Choroid plexus epithelial cell (primary cell): ENCODE results near the gene ITSN1.

Source experiments
- DNase-seq: peaks from one replicate; pipeline ENCODE4 v3.0.0-alpha.2; 2010; ENCODE audit warnings: low read depth
- H3K4me3 ChIP-seq: 2 replicates; pipeline ENCODE4 v1.5.1; 2011; ENCODE audit warnings: low read depth, mild to moderate bottlenecking, control low read depth, low read length, moderate library complexity
- CTCF ChIP-seq: conservative IDR thresholded peaks from 2 replicates; pipeline ENCODE4 v1.5.1; 2011; ENCODE audit warnings: low read depth, mild to moderate bottlenecking, control low read depth, inconsistent platforms, low read length, moderate library complexity

The ITSN1 gene

GRCh38 chr21:33651965-33652680 is 9.8 kb downstream of the ITSN1 start:
- no peak for TF ChIP-seq CTCF
- no peak for DNase-seq
- no peak overlapping the region for H3K4me3 ChIP-seq

- DNase-seq: no peak
- no peak for TF ChIP-seq CTCF
- H3K4me3 ChIP-seq: no peak overlapping the region
Observed at GRCh38 chr21:33654412-33654811, 12.1 kb downstream of the ITSN1 start.

- H3K4me3 ChIP-seq: no peak overlapping the region
- DNase-seq: peak; percentile 96
- no peak for TF ChIP-seq CTCF
Observed at GRCh38 chr21:33655588-33656221, 13.4 kb downstream of the ITSN1 start.

- peak overlapping the region; percentile 19 for H3K4me3 ChIP-seq
- no peak for TF ChIP-seq CTCF
- DNase-seq: peak; percentile 70
Observed at GRCh38 chr21:33657124-33657820, 15.0 kb downstream of the ITSN1 start.

GRCh38 chr21:33658919-33659567 is 16.7 kb downstream of the ITSN1 start:
- no peak for DNase-seq
- TF ChIP-seq CTCF: no peak
- no peak overlapping the region for H3K4me3 ChIP-seq

GRCh38 chr21:33659568-33659949 is 17.3 kb downstream of the ITSN1 start:
- H3K4me3 ChIP-seq: no peak overlapping the region
- TF ChIP-seq CTCF: no peak
- DNase-seq: no peak
